DMS53 (cell line): ENCODE measurements around the gene CAPN13.
"Not testable (repeated sequence)": the region's sequence is repeated elsewhere in the genome, so short reads cannot be mapped to it uniquely, and the experiment has no call there.

Experiments used
- DNase-seq: peaks from one replicate; lab custom pipeline; 2025; lab: John Stamatoyannopoulos, UW

CAPN13 gene

DNA sequence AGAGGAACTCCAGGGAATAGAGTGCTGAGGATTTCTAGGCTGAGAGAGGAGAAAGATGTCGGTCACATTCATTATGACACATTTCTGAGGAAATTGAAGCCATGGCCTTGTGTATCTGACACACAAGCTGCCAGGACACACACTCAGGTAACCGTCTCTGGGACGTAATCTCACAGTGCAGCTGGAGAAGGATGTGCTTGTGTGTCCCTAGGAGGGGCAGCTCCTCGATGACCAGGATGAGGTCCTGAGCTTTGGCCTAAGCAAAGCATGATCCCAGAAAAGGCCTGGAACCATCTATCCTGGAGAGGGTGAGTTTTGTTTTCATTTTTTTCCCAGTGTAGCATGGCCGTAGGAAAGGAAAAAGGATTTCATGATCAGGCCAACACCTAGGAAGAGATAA lies 102.2 kb downstream of the CAPN13 start:
- DNase-seq = no peak

DNA sequence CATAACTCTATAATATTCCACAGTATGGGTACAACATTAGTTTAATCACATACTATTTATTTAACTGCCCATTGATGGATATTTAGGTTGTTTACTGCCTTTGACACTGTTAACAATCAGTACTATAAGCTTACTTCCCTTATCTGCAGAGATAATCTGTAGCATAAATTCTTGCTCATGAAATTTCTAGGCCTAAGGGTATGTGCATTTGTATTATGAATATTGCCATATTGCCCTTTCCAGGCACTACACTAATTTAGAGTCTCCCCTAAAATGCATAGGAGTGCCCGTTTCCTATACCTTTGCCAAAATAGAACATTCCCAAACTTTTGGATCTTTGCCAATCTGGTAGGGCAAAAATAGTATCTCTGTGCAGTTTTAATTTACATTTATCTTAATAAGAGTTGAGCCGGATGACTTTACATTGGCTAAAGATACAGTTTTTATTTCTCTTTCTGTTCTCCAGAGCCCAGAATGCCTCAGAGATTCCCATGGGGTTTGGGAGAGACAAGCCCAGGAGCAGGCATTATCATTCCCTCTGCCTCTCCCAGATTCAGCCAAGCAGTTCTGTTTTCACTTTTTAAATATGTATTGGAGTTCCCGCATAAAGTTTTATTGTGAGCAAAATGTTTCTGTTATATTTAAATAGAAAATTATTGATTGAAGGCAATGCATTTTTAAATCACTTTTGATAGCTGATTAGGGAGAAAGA lies 102.8 kb downstream of the CAPN13 start:
- DNase-seq = no peak

DNA sequence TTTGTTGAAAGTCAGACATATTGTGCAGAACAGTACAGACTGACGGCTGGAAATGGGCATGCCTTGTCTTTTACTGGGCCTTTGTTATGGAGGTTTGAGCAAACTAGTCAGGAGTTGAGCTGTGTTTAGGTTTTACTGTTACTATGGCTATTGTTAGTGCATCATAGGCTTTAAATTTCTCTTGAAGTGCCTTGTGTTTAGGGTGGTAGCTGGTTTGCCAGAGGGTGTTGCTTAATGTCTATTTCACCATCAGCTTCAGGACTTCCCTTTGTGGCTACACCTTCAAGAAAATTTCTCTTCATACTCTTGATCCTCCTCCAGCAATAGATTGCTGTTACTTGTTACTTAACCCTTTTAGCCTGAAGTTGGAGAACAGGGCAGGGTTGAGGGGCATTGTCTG lies 104.6 kb downstream of the CAPN13 start:
- DNase-seq = no peak

DNA sequence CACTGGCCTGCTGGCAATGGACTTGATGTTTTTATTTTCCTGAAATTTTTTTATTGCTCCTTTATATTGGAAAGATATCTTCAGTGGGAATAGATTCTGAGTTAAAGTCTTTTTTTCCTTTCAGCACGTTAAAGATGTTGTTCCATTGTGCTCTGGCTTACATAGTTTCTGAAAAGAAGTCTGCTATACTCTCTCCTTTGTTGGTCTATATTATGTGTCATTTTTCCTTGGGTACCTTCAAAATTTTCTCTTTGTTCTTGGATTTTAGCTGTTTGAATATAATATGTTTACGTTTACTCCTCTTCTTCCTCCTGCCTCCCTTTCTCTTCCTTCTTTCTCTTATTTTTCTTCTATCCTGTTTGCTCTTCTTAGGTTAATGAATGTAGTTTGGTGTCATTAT lies 105.5 kb downstream of the CAPN13 start:
- DNase-seq = peak; percentile 25

DNA sequence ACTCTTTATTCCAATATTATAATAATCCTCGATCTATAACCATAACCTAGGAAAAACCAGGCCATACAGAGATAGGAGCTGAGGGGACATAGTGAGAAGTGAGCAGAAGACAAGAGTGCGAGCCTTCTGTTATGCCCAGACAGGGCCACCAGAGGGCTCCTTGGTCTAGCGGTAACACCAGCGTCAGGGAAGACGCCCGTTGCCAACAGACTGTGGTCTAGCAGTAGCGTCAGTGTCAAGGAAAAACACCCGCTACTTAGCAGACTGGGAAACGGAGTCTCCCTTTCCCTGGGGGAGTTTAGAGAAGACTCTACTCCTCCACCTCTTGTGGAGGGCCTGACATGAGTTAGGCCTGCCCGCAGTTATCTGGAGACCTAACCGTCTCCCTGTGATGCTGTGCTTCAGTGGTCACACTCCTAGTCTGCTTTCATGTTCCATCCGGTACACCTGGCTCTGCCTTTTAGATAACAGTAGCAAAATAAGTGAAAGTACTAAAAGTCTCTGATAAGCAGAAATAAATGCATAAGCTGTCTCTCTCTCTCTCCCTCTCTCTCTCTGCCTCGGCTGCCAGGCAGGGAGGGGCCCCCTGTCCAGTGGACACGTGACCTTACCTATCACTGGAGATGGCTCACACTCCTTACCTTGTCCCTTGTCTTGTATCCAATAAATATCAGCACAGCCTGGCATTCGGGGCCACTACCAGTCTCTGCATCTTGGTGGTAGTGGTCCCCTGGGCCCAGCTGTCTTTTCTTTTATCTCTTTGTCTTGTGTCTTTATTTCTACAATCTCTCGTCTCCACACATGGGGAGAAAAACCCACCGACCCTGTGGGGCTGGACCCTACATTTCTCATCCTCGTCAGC lies 109.8 kb downstream of the CAPN13 start:
- DNase-seq = not testable (repeated sequence)

DNA sequence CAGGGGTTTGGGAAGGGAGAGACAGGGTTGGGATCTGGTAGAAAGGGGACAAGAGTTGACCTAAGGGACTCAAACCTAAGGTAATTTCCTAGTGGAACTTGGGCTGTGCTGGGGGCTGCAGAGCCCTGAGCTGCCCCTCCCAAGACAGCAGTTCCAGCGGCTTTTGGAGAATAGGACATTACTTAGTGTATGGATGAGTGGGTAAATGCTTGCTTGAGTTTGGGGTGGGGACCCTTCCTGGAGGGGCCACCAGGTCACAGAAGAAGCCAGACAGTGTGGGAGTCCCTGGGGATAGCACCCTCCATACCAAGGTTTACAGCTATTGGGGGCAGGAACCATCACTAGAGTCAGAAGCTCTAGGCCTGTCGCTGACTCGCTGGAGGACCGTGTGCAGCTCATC lies 111.5 kb downstream of the CAPN13 start:
- DNase-seq = no peak

DNA sequence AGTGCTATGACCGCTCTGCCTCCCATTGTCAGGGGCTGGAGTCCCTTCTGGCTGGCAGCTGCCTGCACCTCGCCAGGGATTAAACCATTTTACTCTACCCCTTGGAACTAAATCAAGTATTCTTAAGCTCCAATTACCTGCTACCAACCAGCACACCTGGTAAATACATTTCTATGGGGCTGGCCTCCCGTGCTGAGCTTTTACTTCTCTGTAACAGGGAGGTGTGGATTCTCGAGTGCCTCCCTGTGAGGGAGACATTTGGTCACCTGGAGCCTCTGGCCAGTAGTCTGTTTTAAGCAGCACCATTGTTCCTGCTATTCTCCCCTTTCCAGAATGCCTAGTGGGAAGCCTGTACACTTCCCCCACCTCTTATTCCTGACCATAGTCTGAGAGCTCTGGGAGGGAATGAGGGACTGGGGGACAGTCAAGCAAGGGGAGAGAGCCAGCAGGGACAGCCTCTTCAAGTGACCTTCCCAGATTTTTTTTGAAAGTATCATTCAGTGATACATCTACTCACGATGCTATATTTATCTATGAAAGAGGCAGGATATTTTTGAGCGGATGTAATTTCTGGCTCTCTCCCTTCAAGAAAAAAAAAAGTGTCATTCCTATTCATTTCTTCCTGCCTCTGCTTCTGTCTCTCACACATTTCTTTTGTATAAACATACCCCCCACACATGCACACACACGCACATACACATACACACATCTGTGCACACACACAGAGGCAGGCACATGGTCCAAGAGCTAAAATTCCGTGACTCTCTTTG lies 112.8 kb downstream of the CAPN13 start:
- no peak for DNase-seq

DNA sequence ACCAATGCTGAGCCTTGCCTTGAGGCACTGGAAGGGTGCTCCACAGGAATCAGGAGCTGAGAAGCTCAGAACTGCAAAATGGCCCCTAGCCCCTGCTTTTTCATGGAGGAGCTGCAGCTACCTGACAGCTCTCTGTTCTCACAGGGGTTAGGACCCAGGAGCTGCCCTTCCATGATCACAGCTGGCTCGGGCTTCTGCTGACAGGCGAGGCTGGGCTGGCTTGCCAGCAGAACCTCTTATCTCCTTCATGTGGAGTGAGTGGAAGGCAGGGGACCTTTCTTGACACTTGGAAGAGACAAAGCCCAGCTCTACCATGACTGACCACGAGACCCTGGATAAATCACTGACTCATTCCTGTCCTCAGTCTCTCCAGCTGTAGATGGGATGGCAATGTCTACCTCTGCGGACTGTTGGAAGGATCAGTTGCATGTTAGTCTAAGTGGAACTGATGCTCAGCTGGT lies 113.4 kb downstream of the CAPN13 start:
- DNase-seq = no peak

DNA sequence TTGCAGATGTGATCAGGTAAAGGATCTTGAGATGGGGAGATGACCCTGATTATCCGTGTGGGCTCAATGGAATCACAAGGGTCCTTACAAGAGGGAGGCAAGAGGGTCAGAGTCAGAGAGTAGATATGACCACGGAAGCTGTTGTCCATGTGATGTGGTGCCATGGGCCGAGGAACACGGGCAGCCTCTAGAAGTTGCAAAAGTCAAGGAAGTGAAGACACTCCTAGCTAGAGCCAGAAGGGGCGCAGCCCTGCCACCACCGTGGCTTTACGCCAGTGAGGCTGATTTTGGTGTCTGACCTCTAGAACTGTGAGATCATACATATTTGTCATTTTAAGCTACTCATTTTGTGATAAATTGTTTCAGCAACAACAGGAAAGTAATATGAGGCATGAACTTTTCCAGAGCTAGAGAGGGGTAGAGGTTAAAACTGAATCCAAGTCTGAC lies 114.4 kb downstream of the CAPN13 start:
- no peak for DNase-seq

DNA sequence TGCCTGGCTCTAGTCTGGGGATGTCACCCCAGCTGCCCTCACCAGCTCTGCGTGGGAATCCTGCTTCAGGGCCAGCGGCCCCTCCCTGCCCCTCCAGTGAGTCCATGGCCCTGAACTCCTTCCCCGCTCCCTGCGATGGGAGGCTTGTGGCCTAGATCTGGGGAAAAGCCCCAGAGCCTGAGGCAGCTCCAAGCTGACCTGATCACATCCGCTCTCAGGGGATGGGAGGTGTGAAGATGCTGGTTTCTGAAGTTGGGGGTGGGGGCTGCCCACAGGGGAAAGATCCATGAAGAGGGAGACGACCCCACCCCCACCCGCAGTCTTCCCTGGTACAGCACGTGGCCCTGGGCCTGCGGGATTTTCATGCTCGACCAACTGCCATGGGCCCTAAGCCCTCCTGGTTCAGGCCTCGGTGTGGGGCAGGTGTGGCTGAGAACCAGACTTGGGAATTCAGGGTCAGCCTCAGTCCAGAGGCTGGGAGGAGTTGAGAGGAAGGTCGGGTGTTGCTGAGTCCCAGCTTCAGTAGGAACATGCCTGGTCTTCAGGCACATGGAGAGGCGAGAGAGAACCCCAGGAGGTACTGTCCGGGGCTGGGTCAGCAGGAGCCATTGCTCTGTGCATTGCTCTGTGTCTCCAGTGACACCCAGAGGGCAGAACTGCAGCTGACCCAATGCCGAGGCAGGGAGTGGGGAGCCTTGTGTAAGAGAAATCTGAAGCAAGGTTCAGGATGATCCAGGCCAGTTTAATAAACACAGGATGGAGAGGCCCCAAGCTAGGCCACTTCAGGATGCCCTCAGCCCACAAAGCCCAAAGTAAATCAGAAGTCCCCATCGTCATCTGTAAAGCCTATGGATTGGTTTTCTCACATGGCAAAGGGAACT lies 115.1 kb downstream of the CAPN13 start:
- peak; percentile 16 for DNase-seq

DNA sequence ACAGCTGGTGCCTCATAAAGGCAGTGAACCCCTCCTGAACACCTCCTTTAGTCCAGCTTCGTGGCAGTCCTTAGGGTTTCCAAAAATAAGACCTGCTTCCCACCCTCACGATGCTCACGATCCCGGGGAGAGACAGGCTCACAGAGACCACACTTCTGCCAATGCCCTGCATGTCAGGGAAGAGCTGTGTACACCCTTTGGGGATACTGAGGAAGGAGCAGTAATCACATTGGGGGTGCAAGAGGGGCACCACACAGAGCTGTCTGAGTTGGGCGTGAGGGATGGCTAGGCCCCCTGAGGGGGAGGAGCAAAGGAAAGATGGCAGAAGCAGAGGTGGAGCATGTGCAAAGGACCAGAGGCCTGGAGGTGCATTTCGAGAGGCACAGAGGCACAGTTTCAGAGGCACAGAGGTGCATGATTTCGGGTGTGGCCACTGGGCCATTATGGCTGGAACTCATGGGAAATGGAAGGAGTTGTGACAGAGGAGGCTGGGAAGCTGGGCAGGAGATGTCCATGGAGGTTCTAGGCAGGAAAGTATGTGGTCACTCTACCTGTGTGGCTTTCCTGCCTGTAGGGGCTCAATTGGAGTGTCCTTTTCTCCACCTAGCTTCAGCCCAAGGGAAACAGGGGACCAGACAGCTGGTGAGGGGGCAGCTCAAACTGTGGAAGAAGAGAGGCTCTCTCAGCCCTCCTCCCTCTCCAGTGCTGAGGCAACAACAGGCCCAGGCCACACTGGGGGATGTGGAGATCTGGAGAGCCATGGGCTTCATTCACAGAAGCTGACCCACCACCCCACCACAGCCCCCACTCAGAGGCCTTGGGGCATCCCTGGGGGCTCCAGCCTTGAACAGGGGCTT lies 115.9 kb downstream of the CAPN13 start:
- DNase-seq = no peak

DNA sequence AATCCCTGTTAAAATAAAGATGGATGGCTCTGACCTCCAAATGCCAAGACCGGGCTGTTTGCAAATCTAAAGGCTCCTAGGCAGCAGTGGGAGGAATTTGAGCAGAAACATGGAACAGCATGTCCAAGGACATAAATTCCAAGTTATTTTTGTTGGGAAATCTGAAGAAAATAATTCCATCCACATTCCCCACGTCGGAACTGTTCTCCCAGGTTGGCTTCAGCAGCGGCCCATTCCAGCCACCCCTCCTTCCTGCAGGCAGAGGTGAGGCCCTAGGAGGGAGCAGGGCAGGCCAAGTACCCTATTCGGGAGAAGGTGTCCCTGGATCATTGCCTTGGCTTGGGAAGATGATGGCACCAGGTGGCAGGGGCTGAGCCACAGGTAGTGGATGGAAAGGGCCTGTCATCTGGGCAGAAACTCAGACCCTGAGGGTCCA lies 117.1 kb downstream of the CAPN13 start:
- DNase-seq = no peak

DNA sequence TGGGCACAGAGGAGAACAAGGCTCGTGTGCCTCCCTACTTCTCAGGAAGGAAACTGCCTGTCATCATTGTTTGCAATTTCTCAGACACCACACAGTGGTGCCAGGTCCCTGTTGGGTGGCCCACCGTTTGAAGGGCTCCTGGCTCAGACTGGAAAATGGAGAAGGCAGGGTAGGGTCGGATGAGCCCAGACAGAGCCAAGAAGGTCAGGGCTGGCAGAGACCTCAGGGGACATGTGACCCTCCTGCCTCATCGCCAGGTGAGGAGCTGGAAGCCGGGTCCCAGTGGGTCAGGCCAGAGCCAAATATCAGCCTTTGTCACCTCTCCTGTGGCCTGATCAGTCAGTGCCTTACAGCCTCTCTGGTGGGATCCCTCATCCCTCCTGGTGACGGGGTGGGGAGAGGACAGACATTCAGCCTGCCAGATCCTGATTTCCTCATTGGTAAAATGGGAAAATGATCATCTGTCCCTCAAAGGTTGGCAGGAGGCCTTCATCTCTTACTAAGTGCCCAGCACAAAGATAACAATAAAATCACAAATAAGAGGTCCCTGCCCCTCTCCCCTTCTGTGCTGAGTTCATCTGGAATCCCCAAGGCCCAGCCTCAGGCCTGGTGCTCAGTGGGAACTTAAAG lies 117.6 kb downstream of the CAPN13 start:
- no peak for DNase-seq

DNA sequence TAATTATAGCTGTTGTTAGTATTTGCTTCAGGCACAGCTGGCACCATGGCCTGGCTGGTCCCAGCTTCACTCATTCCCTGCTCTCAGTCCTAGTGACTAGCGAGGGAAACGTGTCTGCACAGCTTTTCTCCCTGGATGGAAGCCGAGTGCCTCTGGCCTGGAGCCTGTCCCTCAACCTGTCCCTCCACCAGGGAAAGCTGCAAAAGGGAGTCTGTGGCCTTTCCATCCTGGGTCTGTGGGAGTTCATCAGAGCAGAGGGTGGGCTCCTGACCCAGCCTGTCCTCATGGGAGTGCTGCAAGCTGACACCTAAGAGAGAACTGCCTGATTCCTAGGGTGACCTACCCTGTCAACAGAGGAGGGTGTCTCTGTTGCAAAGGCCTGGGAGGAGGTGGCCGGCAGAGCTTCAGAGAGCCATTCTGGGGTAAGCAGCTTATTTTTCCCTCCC lies 118.3 kb downstream of the CAPN13 start:
- DNase-seq = no peak

DNA sequence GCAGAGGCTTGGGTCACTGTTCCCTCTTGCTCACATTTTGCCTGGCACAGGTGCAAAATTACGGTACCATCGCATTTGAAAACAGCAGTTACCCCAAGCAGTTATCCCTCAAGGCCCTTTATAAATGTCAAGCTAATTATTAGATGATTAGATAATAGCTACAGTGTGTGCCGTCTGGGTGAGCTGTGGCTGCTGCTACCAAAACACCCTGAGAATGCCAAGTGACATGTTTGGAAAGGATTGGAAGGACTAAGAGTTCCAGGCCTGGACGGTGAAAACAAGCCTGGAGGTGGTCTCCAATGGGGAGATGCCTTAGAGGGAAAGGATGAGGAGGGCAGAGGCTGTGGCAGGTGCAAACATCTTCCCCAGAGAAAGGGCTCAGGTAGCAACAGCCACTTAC lies 120.6 kb downstream of the CAPN13 start:
- DNase-seq = no peak

DNA sequence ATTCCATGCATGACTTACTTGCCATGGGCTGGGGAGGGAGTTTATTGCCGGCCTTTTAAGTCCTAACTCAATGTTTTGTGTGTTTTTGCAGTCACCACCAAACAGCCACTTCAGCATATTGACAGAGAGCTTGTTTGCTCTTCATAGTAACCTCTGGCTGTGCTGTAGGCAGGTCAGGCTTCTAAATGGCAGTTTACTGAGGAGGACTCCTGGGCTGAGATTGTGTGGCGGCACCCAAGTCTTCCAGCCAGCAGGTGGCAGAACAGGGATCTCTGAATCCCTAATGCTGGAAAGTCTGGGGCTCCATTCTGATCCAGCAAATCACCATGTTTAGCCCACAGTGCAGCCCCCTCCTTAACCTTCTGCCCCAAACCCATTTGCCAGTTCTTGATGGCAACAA lies 121.2 kb downstream of the CAPN13 start:
- DNase-seq = peak; percentile 94

DNA sequence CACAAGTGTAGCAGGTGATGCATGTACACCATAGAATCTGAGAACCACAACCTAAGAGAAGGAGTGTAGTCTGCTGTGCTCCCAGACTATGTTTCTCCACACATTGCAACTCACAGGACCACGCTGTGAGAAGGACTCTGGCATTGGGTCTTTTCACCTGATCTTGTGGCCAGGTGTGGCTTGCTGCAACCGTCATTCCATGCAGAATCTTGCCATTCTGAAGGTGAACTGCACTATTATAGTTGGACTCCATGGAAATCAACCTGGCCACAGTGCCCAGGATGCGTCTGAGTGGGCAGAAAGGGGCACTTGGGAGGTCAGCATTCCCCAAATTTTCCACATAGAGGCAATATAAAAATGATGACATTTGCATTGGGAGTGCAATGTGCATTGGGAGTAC lies 122.2 kb downstream of the CAPN13 start:
- DNase-seq = no peak

DNA sequence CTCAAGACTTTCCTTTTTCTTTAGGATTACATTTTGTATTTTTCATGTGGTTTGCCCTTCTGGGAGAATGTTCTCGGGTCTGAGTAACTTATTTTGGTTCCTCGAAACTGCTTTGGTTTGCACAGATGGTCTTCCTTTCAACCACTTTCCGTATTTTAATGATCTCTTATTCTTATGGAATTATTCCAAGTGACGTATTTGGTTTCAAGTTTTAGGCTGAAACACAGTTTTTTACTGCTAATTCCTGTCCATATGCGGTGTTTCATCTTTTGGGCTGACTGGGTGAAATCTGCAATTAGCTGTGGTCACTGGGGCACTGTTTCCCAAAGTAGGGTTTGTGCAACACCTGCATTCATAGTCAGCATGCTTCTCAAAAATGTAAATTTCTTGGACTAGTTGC lies 122.7 kb downstream of the CAPN13 start:
- DNase-seq = no peak

DNA sequence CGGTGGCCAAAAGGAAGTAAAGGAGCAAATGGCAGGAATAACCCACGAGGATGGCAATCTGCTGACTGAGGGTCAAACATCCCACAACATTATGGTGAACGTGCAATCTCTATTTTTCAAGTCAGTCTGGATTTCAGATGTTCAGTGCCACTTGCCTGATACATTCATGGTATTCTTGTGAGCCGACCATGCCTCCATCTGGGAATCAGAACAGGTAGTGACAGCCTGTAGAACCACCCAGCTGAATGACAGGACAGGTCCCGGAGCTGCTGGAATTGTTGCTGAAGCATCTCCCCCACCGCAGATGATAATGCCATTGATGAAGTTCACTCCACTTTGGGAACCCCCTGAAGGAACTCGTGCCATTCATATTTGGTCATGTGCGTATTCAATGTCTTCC lies 123.2 kb downstream of the CAPN13 start:
- no peak for DNase-seq
